D721Med (cell line): ENCODE results near the gene FBN3.
"Not testable (repeated sequence)": the region's sequence is repeated elsewhere in the genome, so short reads cannot be mapped to it uniquely, and the experiment has no call there.

ENCODE experiments used
- DNase-seq: peaks from one replicate; pipeline ENCODE4 v3.0.0; 2011; ENCODE audit warnings: low spot score; ENCODE audit not compliant: insufficient read length
- FAIRE-seq: peaks from 2 replicates; lab custom pipeline; 2011; peaks lifted over from hg19 to GRCh38; lab: Jason Lieb, UNC
- CTCF ChIP-seq: IDR thresholded peaks from 2 replicates; pipeline ENCODE4 v1.5.1; 2012; ENCODE audit warnings: mild to moderate bottlenecking, control low read depth; ENCODE audit not compliant: insufficient read depth; ENCODE audit errors: missing control alignments

The FBN3 gene

GRCh38 chr19:8030960-8031359, 118.4 kb downstream of the FBN3 start:
- FAIRE-seq: no peak
- no peak for DNase-seq
- TF ChIP-seq CTCF: no peak

GRCh38 chr19:8028951-8029491, 120.4 kb downstream of the FBN3 start:
- FAIRE-seq (no peak), DNase-seq (no peak)
- no peak for TF ChIP-seq CTCF

GRCh38 chr19:8025316-8025715, 124.1 kb downstream of the FBN3 start:
- TF ChIP-seq CTCF: no peak
- no peak for FAIRE-seq
- no peak for DNase-seq

- not testable (repeated sequence) for FAIRE-seq, DNase-seq
Observed at GRCh38 chr19:8024256-8024655, 125.1 kb downstream of the FBN3 start.

GRCh38 chr19:8023371-8023770, 126.0 kb downstream of the FBN3 start:
- FAIRE-seq: no peak
- TF ChIP-seq CTCF: no peak
- no peak for DNase-seq

GRCh38 chr19:8022275-8022674, 127.1 kb downstream of the FBN3 start:
- DNase-seq (no peak), FAIRE-seq (no peak)
- no peak for TF ChIP-seq CTCF

GRCh38 chr19:8021374-8021773, 128.0 kb downstream of the FBN3 start:
- no peak for TF ChIP-seq CTCF
- DNase-seq: no peak
- no peak for FAIRE-seq

GRCh38 chr19:8020681-8021080, 128.7 kb downstream of the FBN3 start:
- no peak for FAIRE-seq

More at GRCh38 chr19:8020681-8021080, 128.7 kb downstream of the FBN3 start:
- no peak for TF ChIP-seq CTCF
- no peak for DNase-seq
